ENCODE results near the gene FAM78B. TPM values are rescaled to one million over a fixed set of nuclear protein-coding genes. Genes with fewer than 3 reads are reported as not detected.

The FAM78B gene
- total RNA-seq, 1 experiment from 2014 or later = 0.41 TPM

GRCh38 chr1:166200743-166201142, 33.9 kb upstream of the FAM78B start:
- H3K4me3 ChIP-seq (ENCODE audit: low read depth in 2 of 2, low read length in 2 of 2) = no peak overlapping the region
- DNase-seq (ENCODE audit: low read depth, low spot score) = no peak
- TF ChIP-seq CTCF (IDR thresholded peaks at IDR 0.05) (no peak), REST (IDR thresholded peaks at IDR 0.05; ENCODE audit: insufficient read depth in 1 of 2, low read depth in 2 of 2, low read length in 1 of 2) (no peak), TCF7L2 (IDR thresholded peaks at IDR 0.05; ENCODE audit: low read depth, low read length) (no peak), SIN3A (IDR thresholded peaks at IDR 0.05; ENCODE audit: borderline replicate concordance, insufficient read depth, low read depth, low read length) (no peak), POLR2AphosphoS5 (IDR thresholded peaks at IDR 0.05; ENCODE audit: low read depth, low read length) (no peak)
- BruUV-seq (replicated peaks) = no TSS peak
- H3K36me3 ChIP-seq (ENCODE audit: control insufficient read depth, insufficient read depth, low read length) = no peaks in the 10 kb centered on the region
- intact Hi-C loops (cut with micrococcal nuclease; ENCODE audit: unreplicated experiment) (no loop called here), in situ Hi-C loops (cut with HindIII; ENCODE audit: low pct_unique_long_range_greater_than_20kb, low sequenced_read_pairs) (no loop called here)
- CTCF ChIA-PET = no interaction called here
- no peak overlapping the region for H3K27ac ChIP-seq (ENCODE audit: low read length)
- H3K9me3 ChIP-seq (ENCODE audit: control insufficient read depth, insufficient read depth, low read depth, low read length) = no peaks in the 10 kb centered on the region
- POLR2A ChIA-PET = no interaction called here
- H3K4me1 ChIP-seq (ENCODE audit: control insufficient read depth, insufficient read depth, low read length) = no peaks in the 10 kb centered on the region
- no peak for ATAC-seq
- no peaks in the 10 kb centered on the region for H3K27me3 ChIP-seq (ENCODE audit: control insufficient read depth, insufficient read depth, low read length)

- no peaks in the 10 kb centered on the region for H3K9me3 ChIP-seq (ENCODE audit: control insufficient read depth, insufficient read depth, low read depth, low read length)
- in situ Hi-C loops (cut with HindIII; ENCODE audit: low pct_unique_long_range_greater_than_20kb, low sequenced_read_pairs) (no loop called here), intact Hi-C loops (cut with micrococcal nuclease; ENCODE audit: unreplicated experiment) (no loop called here)
- BruUV-seq (replicated peaks) = no TSS peak
- ChIA-PET CTCF (no interaction called here), POLR2A (no interaction called here)
- no peak for DNase-seq (ENCODE audit: low read depth, low spot score)
- no peak for ATAC-seq
- no peaks in the 10 kb centered on the region for H3K4me1 ChIP-seq (ENCODE audit: control insufficient read depth, insufficient read depth, low read length)
- no peak overlapping the region for H3K4me3 ChIP-seq (ENCODE audit: low read depth in 2 of 2, low read length in 2 of 2)
- no peaks in the 10 kb centered on the region for H3K36me3 ChIP-seq (ENCODE audit: control insufficient read depth, insufficient read depth, low read length)
- H3K27me3 ChIP-seq (ENCODE audit: control insufficient read depth, insufficient read depth, low read length) = no peaks in the 10 kb centered on the region; the same call in 1 of the 2 replicates
- TF ChIP-seq POLR2AphosphoS5 (IDR thresholded peaks at IDR 0.05; ENCODE audit: low read depth, low read length) (no peak), CTCF (IDR thresholded peaks at IDR 0.05) (no peak), REST (IDR thresholded peaks at IDR 0.05; ENCODE audit: insufficient read depth in 1 of 2, low read depth in 2 of 2, low read length in 1 of 2) (no peak), TCF7L2 (IDR thresholded peaks at IDR 0.05; ENCODE audit: low read depth, low read length) (no peak), SIN3A (IDR thresholded peaks at IDR 0.05; ENCODE audit: borderline replicate concordance, insufficient read depth, low read depth, low read length) (no peak)
- H3K27ac ChIP-seq (ENCODE audit: low read length) = no peak overlapping the region
Observed at GRCh38 chr1:166197597-166197996, 30.8 kb upstream of the FAM78B start.
